Effector CD8-positive, alpha-beta T cell (primary cell): ENCODE results near the gene RAD23B.

Experiments used
- DNase-seq: peaks from one replicate; lab custom pipeline; 2025; lab: John Stamatoyannopoulos, UW

The RAD23B gene

GRCh38 chr9:107268560-107268959 is 14.5 kb upstream of the RAD23B start:
- no peak for DNase-seq

GRCh38 chr9:107269254-107269653 is 13.8 kb upstream of the RAD23B start:
- no peak for DNase-seq

GRCh38 chr9:107269681-107270080 is 13.4 kb upstream of the RAD23B start:
- DNase-seq, result no peak

- no peak for DNase-seq
Observed at GRCh38 chr9:107270082-107270481, 13.0 kb upstream of the RAD23B start.

GRCh38 chr9:107270580-107270979 is 12.5 kb upstream of the RAD23B start:
- DNase-seq, result no peak

GRCh38 chr9:107273634-107274033 is 9.4 kb upstream of the RAD23B start:
- no peak for DNase-seq

- DNase-seq, result no peak
Observed at GRCh38 chr9:107274096-107274495, 9.0 kb upstream of the RAD23B start.

GRCh38 chr9:107274953-107275422 is 8.1 kb upstream of the RAD23B start:
- no peak for DNase-seq

- DNase-seq, result no peak
Observed at GRCh38 chr9:107275530-107275929, 7.5 kb upstream of the RAD23B start.

- no peak for DNase-seq
Observed at GRCh38 chr9:107276966-107277710, 5.9 kb upstream of the RAD23B start.

GRCh38 chr9:107277801-107278200 is 5.3 kb upstream of the RAD23B start:
- no peak for DNase-seq

- DNase-seq, result no peak
Observed at GRCh38 chr9:107279086-107279485, 4.0 kb upstream of the RAD23B start.

GRCh38 chr9:107280543-107280942 is 2.5 kb upstream of the RAD23B start:
- no peak for DNase-seq

GRCh38 chr9:107281184-107281583 is 1.9 kb upstream of the RAD23B start:
- DNase-seq, result no peak

- no peak for DNase-seq
Observed at GRCh38 chr9:107281922-107282667, 984 bp upstream of the RAD23B start.

GRCh38 chr9:107283623-107284616 is 841 bp downstream of the RAD23B start:
- DNase-seq, result peak; percentile 37

GRCh38 chr9:107284636-107285035 is 1.6 kb downstream of the RAD23B start:
- no peak for DNase-seq

- no peak for DNase-seq
Observed at GRCh38 chr9:107285286-107285685, 2.2 kb downstream of the RAD23B start.

GRCh38 chr9:107286057-107286456 is 3.0 kb downstream of the RAD23B start:
- no peak for DNase-seq

GRCh38 chr9:107288701-107289100 is 5.6 kb downstream of the RAD23B start:
- no peak for DNase-seq

- DNase-seq, result no peak
Observed at GRCh38 chr9:107290619-107291018, 7.5 kb downstream of the RAD23B start.
